Superior temporal gyrus (tissue), 1 donor: Measurements from ENCODE around the gene ATP8B3.
"Not testable (repeated sequence)": the region's sequence is repeated elsewhere in the genome, so short reads cannot be mapped to it uniquely, and the experiment has no call there.

Experiments used
- DNase-seq: peaks from one replicate; pipeline ENCODE4 v3.0.0-alpha.2; 2016; ENCODE audit errors: extremely low spot score

The ATP8B3 gene

GRCh38 chr19:1769645-1769985 lies 42.5 kb downstream of the ATP8B3 start:
- DNase-seq = no peak

- DNase-seq = no peak
Measured at GRCh38 chr19:1768918-1769644, 43.0 kb downstream of the ATP8B3 start.

GRCh38 chr19:1768248-1768647 lies 43.8 kb downstream of the ATP8B3 start:
- DNase-seq = no peak

- peak; percentile 13 for DNase-seq
Measured at GRCh38 chr19:1767464-1767933, 44.6 kb downstream of the ATP8B3 start.

- DNase-seq = no peak
Measured at GRCh38 chr19:1766800-1767352, 45.2 kb downstream of the ATP8B3 start.

GRCh38 chr19:1765904-1766799 lies 45.9 kb downstream of the ATP8B3 start:
- no peak for DNase-seq

- no peak for DNase-seq
Measured at GRCh38 chr19:1765232-1765903, 46.7 kb downstream of the ATP8B3 start.

GRCh38 chr19:1764729-1765128 lies 47.3 kb downstream of the ATP8B3 start:
- DNase-seq = no peak

GRCh38 chr19:1763648-1764639 lies 48.1 kb downstream of the ATP8B3 start:
- no peak for DNase-seq

GRCh38 chr19:1762243-1763117 lies 49.6 kb downstream of the ATP8B3 start:
- DNase-seq = no peak

GRCh38 chr19:1761528-1762242 lies 50.4 kb downstream of the ATP8B3 start:
- DNase-seq = no peak

- DNase-seq = not testable (repeated sequence)
Measured at GRCh38 chr19:1760786-1761527, 51.1 kb downstream of the ATP8B3 start.

GRCh38 chr19:1760020-1760419 lies 52.1 kb downstream of the ATP8B3 start:
- no peak for DNase-seq

- no peak for DNase-seq
Measured at GRCh38 chr19:1758959-1759903, 52.8 kb downstream of the ATP8B3 start.

- DNase-seq = no peak
Measured at GRCh38 chr19:1758231-1758577, 53.9 kb downstream of the ATP8B3 start.

GRCh38 chr19:1757468-1758230 lies 54.4 kb downstream of the ATP8B3 start:
- no peak for DNase-seq
